ENCODE data around the gene GJB1. TPM values are rescaled to one million over a fixed set of nuclear protein-coding genes. Genes with fewer than 3 reads are reported as not detected.

The GJB1 gene
- total and polyA plus RNA-seq, 2 experiments from 2014 or later = 0.14 TPM; not detected in 1

DNA sequence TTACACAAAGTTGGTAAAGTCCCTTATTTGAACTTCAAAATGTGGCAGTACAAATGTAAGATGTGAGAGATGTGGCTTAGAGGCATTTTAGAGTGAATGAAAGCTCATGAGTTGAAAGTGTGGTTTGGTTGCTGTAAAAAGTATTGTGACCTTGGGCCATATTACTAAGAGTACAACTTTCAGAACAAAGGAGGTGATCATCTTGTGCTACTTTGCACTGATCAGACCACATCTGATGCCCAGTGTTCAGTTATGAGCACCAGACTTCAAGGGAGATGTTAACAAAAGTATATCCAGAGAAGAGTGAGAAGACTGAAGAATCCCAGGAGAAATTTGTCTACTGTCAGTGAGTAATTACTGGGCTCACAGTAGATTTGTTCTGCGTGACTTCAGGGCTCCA is 48.2 kb upstream of the GJB1 start:
- H3K27ac Mint-ChIP-seq = no peak overlapping the region
- H3K27me3 Mint-ChIP-seq (ENCODE audit: insufficient read depth, low read depth, poor library complexity) = peaks cover 14% of the 10 kb centered on the region

More for the DNA sequence above, 48.2 kb upstream of the GJB1 start:
- ATAC-seq (no peak), DNase-seq (ENCODE audit: low spot score) (no peak)
- no peaks in the 10 kb centered on the region for H4K20me1 ChIP-seq (replicated peaks; ENCODE audit: insufficient read depth)
- H3K4me1 Mint-ChIP-seq = peaks cover 27% of the 10 kb centered on the region
- H3K4me3 Mint-ChIP-seq = no peak overlapping the region
- no peaks in the 10 kb centered on the region for H3F3A ChIP-seq (replicated peaks; ENCODE audit: low read depth)
- no peaks in the 10 kb centered on the region for H3K4me1 ChIP-seq (ENCODE audit: insufficient read depth)
- no peak overlapping the region for H3K4me3 ChIP-seq
- H3K79me2 ChIP-seq (replicated peaks; ENCODE audit: insufficient read depth) = no peaks in the 10 kb centered on the region
- TF ChIP-seq CREB1 (CRISPR knock-in tag; IDR thresholded peaks at IDR 0.05; ENCODE audit: low read depth) = no peak
- TF ChIP-seq STAT1 (IDR thresholded peaks at IDR 0.05; ENCODE audit: unreplicated experiment) = no peak
- TF ChIP-seq NANOG (IDR thresholded peaks at IDR 0.05; ENCODE audit: borderline replicate concordance) = no peak
- TF ChIP-seq JUNB (IDR thresholded peaks at IDR 0.05; ENCODE audit: unreplicated experiment) = no peak
- TF ChIP-seq POLR2AphosphoS5 (IDR thresholded peaks at IDR 0.05; ENCODE audit: low read depth) = no peak
- TF ChIP-seq, protein P1, sequence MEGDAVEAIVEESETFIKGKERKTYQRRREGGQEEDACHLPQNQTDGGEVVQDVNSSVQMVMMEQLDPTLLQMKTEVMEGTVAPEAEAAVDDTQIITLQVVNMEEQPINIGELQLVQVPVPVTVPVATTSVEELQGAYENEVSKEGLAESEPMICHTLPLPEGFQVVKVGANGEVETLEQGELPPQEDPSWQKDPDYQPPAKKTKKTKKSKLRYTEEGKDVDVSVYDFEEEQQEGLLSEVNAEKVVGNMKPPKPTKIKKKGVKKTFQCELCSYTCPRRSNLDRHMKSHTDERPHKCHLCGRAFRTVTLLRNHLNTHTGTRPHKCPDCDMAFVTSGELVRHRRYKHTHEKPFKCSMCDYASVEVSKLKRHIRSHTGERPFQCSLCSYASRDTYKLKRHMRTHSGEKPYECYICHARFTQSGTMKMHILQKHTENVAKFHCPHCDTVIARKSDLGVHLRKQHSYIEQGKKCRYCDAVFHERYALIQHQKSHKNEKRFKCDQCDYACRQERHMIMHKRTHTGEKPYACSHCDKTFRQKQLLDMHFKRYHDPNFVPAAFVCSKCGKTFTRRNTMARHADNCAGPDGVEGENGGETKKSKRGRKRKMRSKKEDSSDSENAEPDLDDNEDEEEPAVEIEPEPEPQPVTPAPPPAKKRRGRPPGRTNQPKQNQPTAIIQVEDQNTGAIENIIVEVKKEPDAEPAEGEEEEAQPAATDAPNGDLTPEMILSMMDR (conservative IDR thresholded peaks at IDR 0.05; ENCODE audit: low read depth in 2 of 2) = no peak
- TF ChIP-seq ZNF114 (CRISPR knock-in tag; IDR thresholded peaks at IDR 0.05) = no peak
- TF ChIP-seq, protein P2, sequence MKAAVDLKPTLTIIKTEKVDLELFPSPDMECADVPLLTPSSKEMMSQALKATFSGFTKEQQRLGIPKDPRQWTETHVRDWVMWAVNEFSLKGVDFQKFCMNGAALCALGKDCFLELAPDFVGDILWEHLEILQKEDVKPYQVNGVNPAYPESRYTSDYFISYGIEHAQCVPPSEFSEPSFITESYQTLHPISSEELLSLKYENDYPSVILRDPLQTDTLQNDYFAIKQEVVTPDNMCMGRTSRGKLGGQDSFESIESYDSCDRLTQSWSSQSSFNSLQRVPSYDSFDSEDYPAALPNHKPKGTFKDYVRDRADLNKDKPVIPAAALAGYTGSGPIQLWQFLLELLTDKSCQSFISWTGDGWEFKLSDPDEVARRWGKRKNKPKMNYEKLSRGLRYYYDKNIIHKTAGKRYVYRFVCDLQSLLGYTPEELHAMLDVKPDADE (IDR thresholded peaks at IDR 0.05) = no peak
- TF ChIP-seq EZH2 (IDR thresholded peaks at IDR 0.05; ENCODE audit: low read depth, unreplicated experiment) = no peak
- TF ChIP-seq EZH2phosphoT487 (IDR thresholded peaks at IDR 0.05; ENCODE audit: unreplicated experiment) = no peak
- TF ChIP-seq, protein P3, sequence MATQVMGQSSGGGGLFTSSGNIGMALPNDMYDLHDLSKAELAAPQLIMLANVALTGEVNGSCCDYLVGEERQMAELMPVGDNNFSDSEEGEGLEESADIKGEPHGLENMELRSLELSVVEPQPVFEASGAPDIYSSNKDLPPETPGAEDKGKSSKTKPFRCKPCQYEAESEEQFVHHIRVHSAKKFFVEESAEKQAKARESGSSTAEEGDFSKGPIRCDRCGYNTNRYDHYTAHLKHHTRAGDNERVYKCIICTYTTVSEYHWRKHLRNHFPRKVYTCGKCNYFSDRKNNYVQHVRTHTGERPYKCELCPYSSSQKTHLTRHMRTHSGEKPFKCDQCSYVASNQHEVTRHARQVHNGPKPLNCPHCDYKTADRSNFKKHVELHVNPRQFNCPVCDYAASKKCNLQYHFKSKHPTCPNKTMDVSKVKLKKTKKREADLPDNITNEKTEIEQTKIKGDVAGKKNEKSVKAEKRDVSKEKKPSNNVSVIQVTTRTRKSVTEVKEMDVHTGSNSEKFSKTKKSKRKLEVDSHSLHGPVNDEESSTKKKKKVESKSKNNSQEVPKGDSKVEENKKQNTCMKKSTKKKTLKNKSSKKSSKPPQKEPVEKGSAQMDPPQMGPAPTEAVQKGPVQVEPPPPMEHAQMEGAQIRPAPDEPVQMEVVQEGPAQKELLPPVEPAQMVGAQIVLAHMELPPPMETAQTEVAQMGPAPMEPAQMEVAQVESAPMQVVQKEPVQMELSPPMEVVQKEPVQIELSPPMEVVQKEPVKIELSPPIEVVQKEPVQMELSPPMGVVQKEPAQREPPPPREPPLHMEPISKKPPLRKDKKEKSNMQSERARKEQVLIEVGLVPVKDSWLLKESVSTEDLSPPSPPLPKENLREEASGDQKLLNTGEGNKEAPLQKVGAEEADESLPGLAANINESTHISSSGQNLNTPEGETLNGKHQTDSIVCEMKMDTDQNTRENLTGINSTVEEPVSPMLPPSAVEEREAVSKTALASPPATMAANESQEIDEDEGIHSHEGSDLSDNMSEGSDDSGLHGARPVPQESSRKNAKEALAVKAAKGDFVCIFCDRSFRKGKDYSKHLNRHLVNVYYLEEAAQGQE (IDR thresholded peaks at IDR 0.05; ENCODE audit: unreplicated experiment) = no peak
- no peak for TF ChIP-seq ZNF331 (CRISPR knock-in tag; IDR thresholded peaks at IDR 0.05; ENCODE audit: low read depth)
- TF ChIP-seq, protein P4, sequence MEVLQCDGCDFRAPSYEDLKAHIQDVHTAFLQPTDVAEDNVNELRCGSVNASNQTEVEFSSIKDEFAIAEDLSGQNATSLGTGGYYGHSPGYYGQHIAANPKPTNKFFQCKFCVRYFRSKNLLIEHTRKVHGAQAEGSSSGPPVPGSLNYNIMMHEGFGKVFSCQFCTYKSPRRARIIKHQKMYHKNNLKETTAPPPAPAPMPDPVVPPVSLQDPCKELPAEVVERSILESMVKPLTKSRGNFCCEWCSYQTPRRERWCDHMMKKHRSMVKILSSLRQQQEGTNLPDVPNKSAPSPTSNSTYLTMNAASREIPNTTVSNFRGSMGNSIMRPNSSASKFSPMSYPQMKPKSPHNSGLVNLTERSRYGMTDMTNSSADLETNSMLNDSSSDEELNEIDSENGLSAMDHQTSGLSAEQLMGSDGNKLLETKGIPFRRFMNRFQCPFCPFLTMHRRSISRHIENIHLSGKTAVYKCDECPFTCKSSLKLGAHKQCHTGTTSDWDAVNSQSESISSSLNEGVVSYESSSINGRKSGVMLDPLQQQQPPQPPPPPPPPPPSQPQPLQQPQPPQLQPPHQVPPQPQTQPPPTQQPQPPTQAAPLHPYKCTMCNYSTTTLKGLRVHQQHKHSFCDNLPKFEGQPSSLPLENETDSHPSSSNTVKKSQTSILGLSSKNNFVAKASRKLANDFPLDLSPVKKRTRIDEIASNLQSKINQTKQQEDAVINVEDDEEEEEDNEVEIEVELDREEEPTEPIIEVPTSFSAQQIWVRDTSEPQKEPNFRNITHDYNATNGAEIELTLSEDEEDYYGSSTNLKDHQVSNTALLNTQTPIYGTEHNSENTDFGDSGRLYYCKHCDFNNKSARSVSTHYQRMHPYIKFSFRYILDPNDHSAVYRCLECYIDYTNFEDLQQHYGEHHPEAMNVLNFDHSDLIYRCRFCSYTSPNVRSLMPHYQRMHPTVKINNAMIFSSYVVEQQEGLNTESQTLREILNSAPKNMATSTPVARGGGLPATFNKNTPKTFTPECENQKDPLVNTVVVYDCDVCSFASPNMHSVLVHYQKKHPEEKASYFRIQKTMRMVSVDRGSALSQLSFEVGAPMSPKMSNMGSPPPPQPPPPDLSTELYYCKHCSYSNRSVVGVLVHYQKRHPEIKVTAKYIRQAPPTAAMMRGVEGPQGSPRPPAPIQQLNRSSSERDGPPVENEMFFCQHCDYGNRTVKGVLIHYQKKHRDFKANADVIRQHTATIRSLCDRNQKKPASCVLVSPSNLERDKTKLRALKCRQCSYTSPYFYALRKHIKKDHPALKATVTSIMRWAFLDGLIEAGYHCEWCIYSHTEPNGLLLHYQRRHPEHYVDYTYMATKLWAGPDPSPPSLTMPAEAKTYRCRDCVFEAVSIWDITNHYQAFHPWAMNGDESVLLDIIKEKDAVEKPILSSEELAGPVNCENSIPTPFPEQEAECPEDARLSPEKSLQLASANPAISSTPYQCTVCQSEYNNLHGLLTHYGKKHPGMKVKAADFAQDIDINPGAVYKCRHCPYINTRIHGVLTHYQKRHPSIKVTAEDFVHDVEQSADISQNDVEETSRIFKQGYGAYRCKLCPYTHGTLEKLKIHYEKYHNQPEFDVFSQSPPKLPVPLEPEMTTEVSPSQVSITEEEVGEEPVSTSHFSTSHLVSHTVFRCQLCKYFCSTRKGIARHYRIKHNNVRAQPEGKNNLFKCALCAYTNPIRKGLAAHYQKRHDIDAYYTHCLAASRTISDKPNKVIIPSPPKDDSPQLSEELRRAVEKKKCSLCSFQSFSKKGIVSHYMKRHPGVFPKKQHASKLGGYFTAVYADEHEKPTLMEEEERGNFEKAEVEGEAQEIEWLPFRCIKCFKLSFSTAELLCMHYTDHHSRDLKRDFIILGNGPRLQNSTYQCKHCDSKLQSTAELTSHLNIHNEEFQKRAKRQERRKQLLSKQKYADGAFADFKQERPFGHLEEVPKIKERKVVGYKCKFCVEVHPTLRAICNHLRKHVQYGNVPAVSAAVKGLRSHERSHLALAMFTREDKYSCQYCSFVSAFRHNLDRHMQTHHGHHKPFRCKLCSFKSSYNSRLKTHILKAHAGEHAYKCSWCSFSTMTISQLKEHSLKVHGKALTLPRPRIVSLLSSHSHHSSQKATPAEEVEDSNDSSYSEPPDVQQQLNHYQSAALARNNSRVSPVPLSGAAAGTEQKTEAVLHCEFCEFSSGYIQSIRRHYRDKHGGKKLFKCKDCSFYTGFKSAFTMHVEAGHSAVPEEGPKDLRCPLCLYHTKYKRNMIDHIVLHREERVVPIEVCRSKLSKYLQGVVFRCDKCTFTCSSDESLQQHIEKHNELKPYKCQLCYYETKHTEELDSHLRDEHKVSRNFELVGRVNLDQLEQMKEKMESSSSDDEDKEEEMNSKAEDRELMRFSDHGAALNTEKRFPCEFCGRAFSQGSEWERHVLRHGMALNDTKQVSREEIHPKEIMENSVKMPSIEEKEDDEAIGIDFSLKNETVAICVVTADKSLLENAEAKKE (CRISPR knock-in tag; IDR thresholded peaks at IDR 0.05) = no peak
- no peaks in the 10 kb centered on the region for H3K27me3 ChIP-seq (ENCODE audit: insufficient read depth)
- no peaks in the 10 kb centered on the region for H3K9me2 ChIP-seq (ENCODE audit: insufficient read depth)
- H3K36me3 ChIP-seq (ENCODE audit: insufficient read depth) = no peaks in the 10 kb centered on the region
- no peak overlapping the region for H2AFZ ChIP-seq
- H3K4me2 ChIP-seq = no peak overlapping the region
- peaks cover 2% of the 10 kb centered on the region; the same call in 1 of the 3 replicates for H3K36me3 Mint-ChIP-seq (ENCODE audit: low read depth)
- no peak overlapping the region for H3K27ac ChIP-seq (ENCODE audit: low read depth)
- H3K9me3 Mint-ChIP-seq = no peaks in the 10 kb centered on the region; the same call in 2 of the 3 replicates
